H1 (cell line): Measurements from ENCODE around the gene SNX15. TPM values are rescaled to one million over a fixed set of nuclear protein-coding genes. Genes with fewer than 3 reads are reported as not detected.

Experiments
- CTCF ChIA-PET: fragments of 300-600 bp; sonication (Branson Sonifier 250); formaldehyde crosslinking; loops from one replicate; lab custom pipeline; 2021; ENCODE audit not compliant: partially characterized antibody; lab: Charles Lee
- POLR2A ChIA-PET: fragments of 300-600 bp; sonication (Branson Sonifier 250); formaldehyde crosslinking; loops from one replicate; lab custom pipeline; 2021; ENCODE audit warnings: inconsistent platforms; ENCODE audit not compliant: partially characterized antibody; lab: Charles Lee
- DNase-seq, 2 experiments: peaks; one replicate each; pipeline versions ENCODE4 v3.0.0 to v3.0.0-alpha.2; 2010 to 2022; ENCODE audit warnings: low spot score in 2 of 2, low read depth in 1 of 2, mixed read lengths in 1 of 2
- FAIRE-seq: peaks from 2 replicates; lab custom pipeline; 2011; peaks lifted over from hg19 to GRCh38; lab: Jason Lieb, UNC
- H2AFZ ChIP-seq: 2 replicates; pipeline ENCODE4 v1.8.1; 2012; ENCODE audit warnings: low read length, inconsistent platforms
- H2AK5ac ChIP-seq: 2 replicates; pipeline ENCODE4 v1.6.1; 2013; ENCODE audit warnings: low read depth, low read length
- H2BK120ac ChIP-seq: replicated peaks from 2 replicates; pipeline ENCODE3; 2013; ENCODE audit warnings: low read depth, low read length, inconsistent platforms
- H2BK12ac ChIP-seq: 2 replicates; pipeline ENCODE4 v1.6.1; 2013; ENCODE audit warnings: low read depth, low read length
- H2BK15ac ChIP-seq: 2 replicates; pipeline ENCODE4 v1.6.1; 2013; ENCODE audit warnings: low read length
- H2BK20ac ChIP-seq: 2 replicates; pipeline ENCODE4 v1.6.1; 2013; ENCODE audit warnings: low read length
- H2BK5ac ChIP-seq: 2 replicates; pipeline ENCODE4 v1.6.1; 2013; ENCODE audit warnings: low read depth, low read length
- H3K14ac ChIP-seq: 2 replicates; pipeline ENCODE4 v1.6.1; 2013; ENCODE audit warnings: inconsistent platforms; ENCODE audit not compliant: insufficient read length
- H3K18ac ChIP-seq: 2 replicates; pipeline ENCODE4 v1.6.1; 2013; ENCODE audit warnings: low read length; ENCODE audit errors: extremely low read depth
- H3K23ac ChIP-seq: 2 replicates; pipeline ENCODE4 v1.6.1; 2013; ENCODE audit warnings: inconsistent platforms; ENCODE audit not compliant: insufficient read length
- H3K23me2 ChIP-seq: 2 replicates; pipeline ENCODE4 v1.6.1; 2013; ENCODE audit warnings: low read depth, low read length
- H3K27ac ChIP-seq: 2 replicates; pipeline ENCODE4 v1.6.1; 2011; ENCODE audit warnings: low read depth, low read length, inconsistent platforms
- H3K27me3 ChIP-seq, 4 experiments: replicated peaks in 1 of 4; 1 replicate in 1 of 4; 2 replicates in 3 of 4; pipeline versions ENCODE4 v1.6.1 to v1.8.1; 2011 to 2013; ENCODE audit warnings: low read length in 3 of 4, mild to moderate bottlenecking in 3 of 4, inconsistent platforms in 2 of 4, mixed read lengths in 2 of 4, moderate library complexity in 1 of 4; ENCODE audit not compliant: control insufficient read depth in 3 of 4, insufficient read depth in 3 of 4; ENCODE audit errors: extremely low read depth in 1 of 4
- H3K36me3 ChIP-seq, 4 experiments: 2 replicates each; pipeline versions ENCODE4 v1.6.1 to v1.8.1; 2011 to 2013; ENCODE audit warnings: mild to moderate bottlenecking in 4 of 4, low read length in 3 of 4, moderate library complexity in 2 of 4, control low read depth in 1 of 4, inconsistent platforms in 1 of 4; ENCODE audit not compliant: insufficient read depth in 4 of 4, control insufficient read depth in 2 of 4
- H3K4ac ChIP-seq: replicated peaks from 2 replicates; pipeline ENCODE3; 2013; ENCODE audit warnings: low read length, low read depth, mixed read lengths, inconsistent platforms; ENCODE audit not compliant: insufficient read length
- H3K4me1 ChIP-seq, 4 experiments: replicated peaks in 1 of 4; 1 replicate in 1 of 4; 2 replicates in 3 of 4; pipeline versions ENCODE4 v1.6.1 to v1.8.1; 2011 to 2013; ENCODE audit warnings: low read length in 3 of 4, inconsistent platforms in 2 of 4, mixed read lengths in 1 of 4; ENCODE audit not compliant: insufficient read depth in 4 of 4, control insufficient read depth in 3 of 4
- H3K4me2 ChIP-seq, 2 experiments: 2 replicates each; pipeline versions ENCODE4 v1.6.1 to v1.8.1; 2011 to 2013; ENCODE audit warnings: low read depth in 2 of 2, low read length in 2 of 2, control low read depth in 1 of 2, inconsistent platforms in 1 of 2, mild to moderate bottlenecking in 1 of 2; ENCODE audit not compliant: insufficient read depth in 1 of 2
- H3K4me3 ChIP-seq, 4 experiments: fragments of 200-600, 300-600 bp in 1 of 4; sonication (generic), shearing (Covaris generic), sonication (Bioruptor Twin) in 1 of 4; 2 replicates each; pipeline versions ENCODE4 v1.5.1 to v1.8.1; 2011 to 2016; ENCODE audit warnings: low read length in 4 of 4, low read depth in 3 of 4, control low read depth in 2 of 4, inconsistent platforms in 2 of 4, mild to moderate bottlenecking in 2 of 4, mixed read lengths in 1 of 4, moderate library complexity in 1 of 4; ENCODE audit not compliant: insufficient read depth in 2 of 4; ENCODE audit errors: extremely low read depth in 1 of 4
- H3K56ac ChIP-seq: replicated peaks from 2 replicates; pipeline ENCODE3; 2013; ENCODE audit warnings: low read depth, mild to moderate bottlenecking, mixed read lengths, low read length, inconsistent platforms; ENCODE audit not compliant: insufficient read length
- H3K79me1 ChIP-seq: 2 replicates; pipeline ENCODE4 v1.6.1; 2013; ENCODE audit warnings: low read depth, low read length, control low read depth
- H3K79me2 ChIP-seq, 2 experiments: 2 replicates each; pipeline versions ENCODE4 v1.6.1 to v1.8.1; 2012 to 2013; ENCODE audit warnings: low read length in 2 of 2, mild to moderate bottlenecking in 2 of 2, inconsistent platforms in 1 of 2; ENCODE audit not compliant: insufficient read depth in 2 of 2, control insufficient read depth in 1 of 2
- H3K9ac ChIP-seq, 4 experiments: replicated peaks in 1 of 4; 1 replicate in 1 of 4; 2 replicates in 3 of 4; pipeline versions ENCODE4 v1.6.1 to v1.8.1; 2011 to 2013; ENCODE audit warnings: low read depth in 3 of 4, low read length in 3 of 4, control low read depth in 2 of 4, mild to moderate bottlenecking in 2 of 4, moderate library complexity in 2 of 4, inconsistent platforms in 1 of 4; ENCODE audit errors: extremely low read depth in 1 of 4
- H3K9me3 ChIP-seq, 2 experiments: 2 replicates each; pipeline versions ENCODE4 v1.6.1 to v1.8.1; 2012 to 2013; ENCODE audit warnings: mild to moderate bottlenecking in 2 of 2, moderate library complexity in 2 of 2, control low read depth in 1 of 2, inconsistent platforms in 1 of 2, low read depth in 1 of 2, low read length in 1 of 2, mixed read lengths in 1 of 2; ENCODE audit not compliant: insufficient read depth in 2 of 2
- H4K20me1 ChIP-seq, 2 experiments: replicated peaks in 1 of 2; 2 replicates each; pipeline versions ENCODE3 to v1.8.1; 2011 to 2013; ENCODE audit warnings: inconsistent platforms in 2 of 2, low read length in 2 of 2, mild to moderate bottlenecking in 1 of 2; ENCODE audit not compliant: insufficient read depth in 2 of 2, control insufficient read depth in 1 of 2
- H4K5ac ChIP-seq: 2 replicates; pipeline ENCODE4 v1.6.1; 2013; ENCODE audit warnings: low read length, low read depth, mixed read lengths, inconsistent platforms; ENCODE audit not compliant: insufficient read length
- H4K8ac ChIP-seq: 2 replicates; pipeline ENCODE4 v1.8.0; 2013; ENCODE audit warnings: mild to moderate bottlenecking, moderate library complexity, low read length, inconsistent platforms; ENCODE audit not compliant: insufficient read depth; ENCODE audit errors: extremely low read depth
- H4K91ac ChIP-seq: replicated peaks from 2 replicates; pipeline ENCODE3; 2013; ENCODE audit warnings: low read length, mixed read lengths, inconsistent platforms; ENCODE audit not compliant: insufficient read length
- BACH1 ChIP-seq: IDR thresholded peaks from 2 replicates; pipeline ENCODE4 v1.6.1; 2012; ENCODE audit warnings: low read length, improper control_type of control experiment
- CHD2 ChIP-seq: IDR thresholded peaks from 2 replicates; pipeline ENCODE4 v1.6.1; 2012; ENCODE audit warnings: low read length, improper control_type of control experiment
- TAF7 ChIP-seq: optimal IDR thresholded peaks from 2 replicates; pipeline ENCODE3; 2011; ENCODE audit warnings: low read depth, mild to moderate bottlenecking, inconsistent platforms, low read length, moderate library complexity, borderline replicate concordance
- WGBS, 2 experiments: shearing (Covaris generic) in 1 of 2; methylation state at CpG; one replicate each; pipeline versions ENCODE4 v1.1.6 to v1.1.7; 2013 to 2015; ENCODE audit warnings: low lambda C conversion rate in 2 of 2, mixed read lengths in 2 of 2, inconsistent platforms in 1 of 2, low coverage in 1 of 2, missing lambda C conversion rate in 1 of 2; ENCODE audit not compliant: insufficient replicate concordance in 2 of 2, insufficient coverage in 1 of 2, insufficient read length in 1 of 2; ENCODE audit errors: extremely low coverage in 1 of 2, missing lambda C conversion rate in 1 of 2; 5-methylcytosine and 5-hydroxymethylcytosine counted together
- polyA plus RNA-seq, 7 experiments: library from polyadenylated mRNA; depleted of rRNA in 3 of 7; stranded (reverse) in 5 of 7; unstranded in 2 of 7; fragments of >200 nt in 5 of 7; fragments of 200-250 nt in 2 of 7; gene quantifications; 1 replicate in 5 of 7; 2 replicates in 1 of 7; 4 replicates in 1 of 7; pipeline versions ENCODE4 v1.2.1 to v1.2.3, GENCODE V29; 2011 to 2013; ENCODE audit warnings: missing spikeins in 2 of 7, mixed read lengths in 2 of 7
- total RNA-seq: library from RNA; stranded (reverse); fragmentation: NEBNext Ultra II Directional; extraction: Animal tissue kit (Norgen Biotek cat#: 25700); gene quantifications from 2 replicates; pipeline ENCODE4 v1.2.1, GENCODE V29; 2021
- TF ChIP-seq, protein P1 (sequence below): IDR thresholded peaks from 2 replicates; pipeline ENCODE4 v1.6.1; 2011; ENCODE audit warnings: low read depth, mild to moderate bottlenecking, low read length; ENCODE audit not compliant: insufficient read depth
- TF ChIP-seq, protein P2 (sequence below): IDR thresholded peaks from 2 replicates; pipeline ENCODE4 v1.6.1; 2012; ENCODE audit warnings: inconsistent platforms

The SNX15 gene
- total and polyA plus RNA-seq, 2 of the 8 experiments (the other 6 are each of a cell fraction or from before 2014, with no cell fraction given): 13.0 to 18.3 TPM

DNA sequence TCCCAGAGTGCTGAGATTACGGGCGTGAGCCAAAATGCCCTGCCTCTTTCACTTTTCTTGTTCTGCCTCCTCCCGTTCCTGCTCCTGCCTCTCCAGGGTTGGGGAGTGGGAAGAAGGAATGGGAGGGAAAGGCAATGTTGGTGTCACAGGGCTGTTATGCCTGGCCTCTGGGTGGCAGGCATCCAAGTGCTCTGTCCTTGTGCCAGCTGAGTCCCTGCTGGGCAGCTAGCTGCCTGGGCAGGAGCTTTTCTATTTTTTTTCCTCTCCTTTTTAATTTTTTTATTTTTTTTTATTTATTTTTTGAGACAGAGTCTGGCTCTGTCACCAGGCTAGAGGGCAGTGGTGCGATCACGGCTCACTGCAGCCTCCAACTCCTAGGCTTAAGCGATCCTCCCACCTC lies 9.7 kb downstream of the SNX15 start:
- Histone ChIP-seq H3K56ac (no peak overlapping the region), H3K23me2 (no peaks in the 10 kb centered on the region; the same call in 1 of the 2 replicates), H4K5ac (no peak overlapping the region), H4K8ac (no peak overlapping the region), H2AK5ac (no peak overlapping the region), H2BK12ac (no peak overlapping the region), H3K23ac (no peak overlapping the region), H3K9me3 (no peaks in the 10 kb centered on the region), H2BK120ac (no peak overlapping the region), H4K20me1 (no peaks in the 10 kb centered on the region), H4K91ac (no peak overlapping the region), H3K4me2 (no peak overlapping the region), H2BK20ac (no peak overlapping the region), H3K79me1 (no peaks in the 10 kb centered on the region), H3K18ac (no peak overlapping the region; the same call in 1 of the 2 replicates), H2AFZ (no peak overlapping the region), H3K4me3 (no peak overlapping the region), H3K4me1 (no peaks in the 10 kb centered on the region; a peak in 1 of 7 replicates), H3K4ac (no peak overlapping the region), H2BK5ac (no peak overlapping the region), H3K9ac (no peak overlapping the region), H2BK15ac (no peak overlapping the region), H3K27ac (no peak overlapping the region), H3K14ac (no peak overlapping the region), H3K27me3 (no peaks in the 10 kb centered on the region), H3K79me2 (peaks cover 0 to 3% of the 10 kb centered on the region in 2 experiments; a peak in 1 of 4 replicates), H3K36me3 (no peaks in the 10 kb centered on the region; a peak in 2 of 8 replicates)
- DNase-seq: no peak
- no peak for FAIRE-seq
- TF ChIP-seq TAF7 (no peak), CHD2 (no peak), BACH1 (no peak)
- TF ChIP-seq, protein P1, sequence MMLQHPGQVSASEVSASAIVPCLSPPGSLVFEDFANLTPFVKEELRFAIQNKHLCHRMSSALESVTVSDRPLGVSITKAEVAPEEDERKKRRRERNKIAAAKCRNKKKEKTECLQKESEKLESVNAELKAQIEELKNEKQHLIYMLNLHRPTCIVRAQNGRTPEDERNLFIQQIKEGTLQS: no peak
- TF ChIP-seq, protein P2, sequence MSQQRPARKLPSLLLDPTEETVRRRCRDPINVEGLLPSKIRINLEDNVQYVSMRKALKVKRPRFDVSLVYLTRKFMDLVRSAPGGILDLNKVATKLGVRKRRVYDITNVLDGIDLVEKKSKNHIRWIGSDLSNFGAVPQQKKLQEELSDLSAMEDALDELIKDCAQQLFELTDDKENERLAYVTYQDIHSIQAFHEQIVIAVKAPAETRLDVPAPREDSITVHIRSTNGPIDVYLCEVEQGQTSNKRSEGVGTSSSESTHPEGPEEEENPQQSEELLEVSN: no peak
- CTCF ChIA-PET: interaction anchor here (0.6 to 2.1 kb wide), 6 partner anchors 9 to 149 kb away, joined by 3 to 8 read pairs (median 4); no protein-coding TSS in a partner anchor
- 88% methylated on average over 6 of the region's 6 CpGs; no CpG with 5 or more reads in 1 of the 2 experiments for WGBS, 2 experiments
- POLR2A ChIA-PET: interaction anchor here (1.9 kb wide), 1 partner anchor 11 kb away, joined by 5 read pairs; no protein-coding TSS in a partner anchor
